PC-9 (cell line): ENCODE data around the gene SEL1L. TPM values are rescaled to one million over a fixed set of nuclear protein-coding genes. Genes with fewer than 3 reads are reported as not detected.
A peak's percentile ranks its signal among the peaks of the same experiment; 100 is the strongest.

ENCODE experiments used
- BruUV-seq: library from RNA; stranded (reverse); fragments of 400-500 nt; replicated peaks from 2 replicates; lab custom pipeline; 2021; lab: Mats Ljungman, UMichigan
- CTCF ChIA-PET: fragments of 300-600 bp; sonication (Branson Sonifier 250); formaldehyde crosslinking; loops from one replicate; lab custom pipeline; 2022; ENCODE audit warnings: antibody characterized with exemption; lab: Charles Lee
- POLR2A ChIA-PET: fragments of 300-600 bp; sonication (Branson Sonifier 250); formaldehyde crosslinking; loops from one replicate; lab custom pipeline; 2022; ENCODE audit warnings: antibody characterized with exemption; ENCODE audit not compliant: unreplicated experiment; lab: Charles Lee
- DNase-seq, 2 experiments: peaks; one replicate each; pipeline versions ENCODE4 v3.0.0 to v3.0.0-alpha.2; 2015 to 2022; ENCODE audit warnings: mixed read lengths in 1 of 2
- H2AFZ ChIP-seq: fragments of 200-600 bp; sonication (generic); 2 replicates; pipeline ENCODE4 v1.8.1; 2017; ENCODE audit warnings: antibody characterized with exemption
- H3F3A ChIP-seq: fragments of 200-600 bp; sonication (generic); 2 replicates; pipeline ENCODE4 v1.8.1; 2017; ENCODE audit warnings: antibody characterized with exemption, mild to moderate bottlenecking, low read depth; ENCODE audit not compliant: insufficient read depth
- H3K27ac ChIP-seq: fragments of 200-600 bp; sonication (generic); 2 replicates; pipeline ENCODE4 v1.6.1; 2016; ENCODE audit warnings: mixed run types
- H3K27me3 ChIP-seq: fragments of 200-600 bp; sonication (generic); 2 replicates; pipeline ENCODE4 v1.6.1; 2016; ENCODE audit warnings: low read depth, mixed run types; ENCODE audit not compliant: insufficient read depth
- H3K36me3 ChIP-seq: fragments of 200-600 bp; sonication (generic); 2 replicates; pipeline ENCODE4 v1.6.1; 2016; ENCODE audit warnings: low read depth, mixed run types
- H3K4me1 ChIP-seq: fragments of 200-600 bp; sonication (generic); replicated peaks from 2 replicates; pipeline ENCODE4 v1.6.1; 2016; ENCODE audit warnings: mixed run types; ENCODE audit not compliant: insufficient read depth
- H3K4me2 ChIP-seq: fragments of 200-600 bp; sonication (generic); 2 replicates; pipeline ENCODE4 v1.6.1; 2017; ENCODE audit warnings: mixed run types
- H3K4me3 ChIP-seq: fragments of 200-600 bp; sonication (generic); 2 replicates; pipeline ENCODE4 v1.6.1; 2016; ENCODE audit warnings: mixed run types
- H3K79me2 ChIP-seq: fragments of 200-600 bp; sonication (generic); 2 replicates; pipeline ENCODE4 v1.6.1; 2017; ENCODE audit warnings: low read depth, mixed run types
- H3K9me2 ChIP-seq: fragments of 200-600 bp; sonication (generic); 2 replicates; pipeline ENCODE4 v1.8.1; 2017; ENCODE audit warnings: mild to moderate bottlenecking; ENCODE audit not compliant: insufficient read depth
- H3K9me3 ChIP-seq: fragments of 200-600 bp; sonication (generic); 2 replicates; pipeline ENCODE4 v1.8.1; 2016; ENCODE audit warnings: low read depth; ENCODE audit not compliant: insufficient read depth
- H4K20me1 ChIP-seq: fragments of 200-600 bp; sonication (generic); 2 replicates; pipeline ENCODE4 v1.8.1; 2017; ENCODE audit not compliant: insufficient read depth
- EZH2 ChIP-seq: fragments of 200-600 bp; sonication (generic); IDR thresholded peaks from 2 replicates; pipeline ENCODE4 v1.8.0; 2017; ENCODE audit warnings: antibody characterized with exemption, low read depth
- intact Hi-C: fragments of 100-400 bp; cut with micrococcal nuclease; formaldehyde crosslinking; loops from one replicate; pipeline ENCODE4 v1.10.0; 2022; ENCODE audit not compliant: unreplicated experiment
- total RNA-seq: library from RNA; stranded (reverse); gene quantifications from 2 replicates; pipeline ENCODE4 v1.2.3, GENCODE V29; 2021
- TF ChIP-seq, protein P1 (sequence below): fragments of 200-600 bp; sonication (generic); conservative IDR thresholded peaks from 2 replicates; pipeline ENCODE4 v1.6.1; 2017; ENCODE audit warnings: mixed run types, antibody characterized with exemption, mild to moderate bottlenecking, moderate library complexity

SEL1L gene
- total RNA-seq, 1 experiment from 2014 or later: 14.6 TPM

DNA sequence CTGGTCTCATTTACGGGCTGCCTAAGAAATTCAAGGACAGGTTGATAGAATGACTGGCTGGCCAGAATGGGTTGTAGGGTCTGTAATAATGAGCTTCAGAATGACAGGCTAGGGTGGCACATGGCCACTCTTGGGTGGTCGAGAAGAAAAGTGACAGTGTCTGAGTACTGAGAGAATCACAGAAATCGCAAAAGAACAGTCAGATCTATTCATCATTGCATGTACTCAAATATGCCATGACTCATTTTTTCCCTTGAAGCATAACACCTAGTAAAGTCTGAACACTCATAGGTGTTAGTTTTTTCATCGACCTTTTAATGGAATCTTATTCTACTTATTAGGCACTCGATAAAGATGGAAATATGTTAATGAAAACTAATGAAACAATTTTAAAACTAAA is 37.8 kb upstream of the SEL1L start:
- Histone ChIP-seq H3K4me1 (no peaks in the 10 kb centered on the region), H3K9me3 (no peaks in the 10 kb centered on the region), H2AFZ (no peak overlapping the region), H3K36me3 (no peaks in the 10 kb centered on the region), H4K20me1 (no peaks in the 10 kb centered on the region), H3F3A (no peaks in the 10 kb centered on the region), H3K27me3 (peaks cover 53% of the 10 kb centered on the region), H3K79me2 (no peaks in the 10 kb centered on the region), H3K4me2 (no peak overlapping the region), H3K27ac (no peak overlapping the region), H3K4me3 (no peak overlapping the region), H3K9me2 (no peaks in the 10 kb centered on the region)
- ChIA-PET POLR2A (no interaction called here), CTCF (no interaction called here)
- BruUV-seq: no TSS peak
- TF ChIP-seq EZH2: no peak
- TF ChIP-seq, protein P1, sequence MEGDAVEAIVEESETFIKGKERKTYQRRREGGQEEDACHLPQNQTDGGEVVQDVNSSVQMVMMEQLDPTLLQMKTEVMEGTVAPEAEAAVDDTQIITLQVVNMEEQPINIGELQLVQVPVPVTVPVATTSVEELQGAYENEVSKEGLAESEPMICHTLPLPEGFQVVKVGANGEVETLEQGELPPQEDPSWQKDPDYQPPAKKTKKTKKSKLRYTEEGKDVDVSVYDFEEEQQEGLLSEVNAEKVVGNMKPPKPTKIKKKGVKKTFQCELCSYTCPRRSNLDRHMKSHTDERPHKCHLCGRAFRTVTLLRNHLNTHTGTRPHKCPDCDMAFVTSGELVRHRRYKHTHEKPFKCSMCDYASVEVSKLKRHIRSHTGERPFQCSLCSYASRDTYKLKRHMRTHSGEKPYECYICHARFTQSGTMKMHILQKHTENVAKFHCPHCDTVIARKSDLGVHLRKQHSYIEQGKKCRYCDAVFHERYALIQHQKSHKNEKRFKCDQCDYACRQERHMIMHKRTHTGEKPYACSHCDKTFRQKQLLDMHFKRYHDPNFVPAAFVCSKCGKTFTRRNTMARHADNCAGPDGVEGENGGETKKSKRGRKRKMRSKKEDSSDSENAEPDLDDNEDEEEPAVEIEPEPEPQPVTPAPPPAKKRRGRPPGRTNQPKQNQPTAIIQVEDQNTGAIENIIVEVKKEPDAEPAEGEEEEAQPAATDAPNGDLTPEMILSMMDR: no peak
- intact Hi-C loops: no loop called here
- no peak for DNase-seq

DNA sequence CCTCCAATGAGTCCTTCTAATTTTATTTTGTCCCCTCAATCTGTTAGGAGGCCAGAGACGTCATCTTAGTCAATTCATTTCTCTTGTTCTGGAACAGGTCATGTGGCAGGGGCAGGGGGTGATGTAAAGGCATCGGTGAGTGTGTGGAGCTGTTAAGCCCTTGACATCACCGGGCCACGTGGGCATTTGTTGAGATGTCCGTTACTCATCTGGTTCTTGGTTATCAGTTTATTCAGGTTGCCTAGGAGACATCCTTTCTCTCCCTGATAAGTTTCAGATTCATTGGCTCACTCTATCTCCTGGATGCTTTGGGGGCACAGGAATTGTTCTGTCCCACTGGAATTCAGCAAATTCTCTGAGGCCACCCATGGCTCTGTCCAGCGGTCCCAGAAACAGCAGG is 33.6 kb upstream of the SEL1L start:
- Histone ChIP-seq H3K36me3 (no peaks in the 10 kb centered on the region), H2AFZ (no peak overlapping the region), H3K9me3 (no peaks in the 10 kb centered on the region), H3K27me3 (peaks cover 53% of the 10 kb centered on the region), H3K27ac (no peak overlapping the region), H4K20me1 (no peaks in the 10 kb centered on the region), H3K9me2 (no peaks in the 10 kb centered on the region), H3K4me3 (no peak overlapping the region), H3K79me2 (no peaks in the 10 kb centered on the region), H3K4me1 (no peaks in the 10 kb centered on the region), H3F3A (no peaks in the 10 kb centered on the region), H3K4me2 (no peak overlapping the region)
- DNase-seq: no peak
- no TSS peak for BruUV-seq
- CTCF ChIA-PET: no interaction called here
- POLR2A ChIA-PET: no interaction called here
- intact Hi-C loops: no loop called here
- TF ChIP-seq, protein P1: no peak
- no peak for TF ChIP-seq EZH2

DNA sequence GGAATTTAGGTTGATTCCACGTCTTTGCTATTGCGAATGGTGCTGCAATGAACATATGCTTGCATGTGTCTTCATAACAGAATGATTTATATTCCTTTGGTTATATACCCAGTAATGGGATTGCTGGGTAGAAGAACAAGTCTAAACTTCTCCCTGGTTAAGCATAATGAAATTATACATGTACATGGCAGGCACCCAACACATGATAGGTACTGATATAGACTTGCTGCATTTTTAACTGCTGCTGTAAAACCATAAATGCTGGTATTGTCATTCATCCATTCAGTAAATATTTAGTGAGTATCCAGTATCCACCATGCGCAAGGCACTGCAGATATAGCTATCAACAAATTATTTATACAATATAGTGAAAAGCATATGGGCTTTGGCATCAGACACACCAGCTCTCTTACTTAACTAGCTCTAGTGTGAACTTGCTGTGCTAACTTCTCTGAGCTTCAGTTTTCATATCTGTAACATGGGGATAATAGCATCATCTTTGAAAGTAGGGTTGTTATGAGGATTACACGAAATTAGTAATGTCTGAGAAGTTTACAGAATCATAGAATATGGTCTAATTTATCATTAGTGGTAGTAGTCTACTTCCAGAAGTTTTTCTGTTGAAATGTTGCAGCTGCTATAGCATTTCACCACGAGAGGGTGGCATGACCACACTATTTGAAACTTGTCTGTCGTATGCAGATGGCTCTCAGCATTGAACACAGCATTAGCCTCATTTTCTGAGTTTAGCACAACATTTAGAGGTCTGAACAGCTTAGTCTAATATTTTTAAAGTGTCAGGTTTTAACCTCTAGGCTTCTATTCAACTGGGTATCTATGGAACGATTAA is 32.0 kb upstream of the SEL1L start:
- no peak overlapping the region for H3K4me2 ChIP-seq
- no peaks in the 10 kb centered on the region for H3K79me2 ChIP-seq
- H3K4me3 ChIP-seq: no peak overlapping the region
- no peak overlapping the region for H3K27ac ChIP-seq
- DNase-seq: no peak
- H4K20me1 ChIP-seq: no peaks in the 10 kb centered on the region
- TF ChIP-seq, protein P1: peak; percentile 61
- TF ChIP-seq EZH2: no peak
- POLR2A ChIA-PET: no interaction called here
- no peaks in the 10 kb centered on the region for H3K4me1 ChIP-seq
- intact Hi-C loops: no loop called here
- H3K27me3 ChIP-seq: peaks cover 45% of the 10 kb centered on the region
- BruUV-seq: no TSS peak
- no peak overlapping the region for H2AFZ ChIP-seq
- no peaks in the 10 kb centered on the region for H3K9me3 ChIP-seq
- CTCF ChIA-PET: no interaction called here
- no peaks in the 10 kb centered on the region for H3K9me2 ChIP-seq
- H3F3A ChIP-seq: no peaks in the 10 kb centered on the region
- H3K36me3 ChIP-seq: no peaks in the 10 kb centered on the region
